Cardiac muscle cell (in vitro differentiated cells and primary cell): ENCODE measurements around the gene CEP97. TPM values are rescaled to one million over a fixed set of nuclear protein-coding genes. Genes with fewer than 3 reads are reported as not detected.
A peak's percentile ranks its signal among the peaks of the same experiment; 100 is the strongest.
"Not testable (repeated sequence)": the region's sequence is repeated elsewhere in the genome, so short reads cannot be mapped to it uniquely, and the experiment has no call there.

Source experiments
- DNase-seq, 2 donors: peaks; one replicate each; pipeline versions ENCODE4 v3.0.0 to v3.0.0-alpha.2; 2010 to 2017; ENCODE audit warnings: low read depth in 1 of 2, low spot score in 1 of 2
- H3K27ac ChIP-seq: fragments of 200-600 bp; sonication (generic); 2 replicates; pipeline ENCODE4 v1.5.1; 2016
- H3K27me3 ChIP-seq: fragments of 200-600 bp; sonication (generic); 2 replicates; pipeline ENCODE4 v1.6.0; 2016; ENCODE audit warnings: control low read depth
- H3K36me3 ChIP-seq: fragments of 200-600 bp; sonication (generic); 2 replicates; pipeline ENCODE4 v1.5.1; 2016; ENCODE audit warnings: control low read depth
- H3K4me1 ChIP-seq: fragments of 200-600 bp; sonication (generic); 2 replicates; pipeline ENCODE4 v1.8.1; 2017; ENCODE audit warnings: low read depth, mild to moderate bottlenecking, mixed run types
- H3K4me3 ChIP-seq: fragments of 200-600 bp; sonication (generic); 2 replicates; pipeline ENCODE4 v1.5.1; 2016; ENCODE audit warnings: mild to moderate bottlenecking
- H3K9me3 ChIP-seq: fragments of 200-600 bp; sonication (generic); 2 replicates; pipeline ENCODE4 v1.5.1; 2017; ENCODE audit warnings: low read depth, mild to moderate bottlenecking, control low read depth
- polyA plus RNA-seq: library from polyadenylated mRNA; unstranded; fragments of >200 nt; fragmentation: Nextera tagmentation; extraction: Ambion mirVana; gene quantifications from 2 replicates; pipeline ENCODE4 v1.2.1, GENCODE V29; 2016
- total RNA-seq: library from RNA; depleted of rRNA; stranded (reverse); fragments of >200 nt; gene quantifications from 2 replicates; pipeline ENCODE4 v1.2.3, GENCODE V29; 2016
- TF ChIP-seq, protein P1 (sequence below): IDR thresholded peaks from 2 replicates; pipeline ENCODE4 v1.5.1; 2012; ENCODE audit warnings: low read depth, mild to moderate bottlenecking, low read length

Gene CEP97
- total and polyA plus RNA-seq, 2 experiments from 2014 or later, result 3.4 to 20.4 TPM

DNA sequence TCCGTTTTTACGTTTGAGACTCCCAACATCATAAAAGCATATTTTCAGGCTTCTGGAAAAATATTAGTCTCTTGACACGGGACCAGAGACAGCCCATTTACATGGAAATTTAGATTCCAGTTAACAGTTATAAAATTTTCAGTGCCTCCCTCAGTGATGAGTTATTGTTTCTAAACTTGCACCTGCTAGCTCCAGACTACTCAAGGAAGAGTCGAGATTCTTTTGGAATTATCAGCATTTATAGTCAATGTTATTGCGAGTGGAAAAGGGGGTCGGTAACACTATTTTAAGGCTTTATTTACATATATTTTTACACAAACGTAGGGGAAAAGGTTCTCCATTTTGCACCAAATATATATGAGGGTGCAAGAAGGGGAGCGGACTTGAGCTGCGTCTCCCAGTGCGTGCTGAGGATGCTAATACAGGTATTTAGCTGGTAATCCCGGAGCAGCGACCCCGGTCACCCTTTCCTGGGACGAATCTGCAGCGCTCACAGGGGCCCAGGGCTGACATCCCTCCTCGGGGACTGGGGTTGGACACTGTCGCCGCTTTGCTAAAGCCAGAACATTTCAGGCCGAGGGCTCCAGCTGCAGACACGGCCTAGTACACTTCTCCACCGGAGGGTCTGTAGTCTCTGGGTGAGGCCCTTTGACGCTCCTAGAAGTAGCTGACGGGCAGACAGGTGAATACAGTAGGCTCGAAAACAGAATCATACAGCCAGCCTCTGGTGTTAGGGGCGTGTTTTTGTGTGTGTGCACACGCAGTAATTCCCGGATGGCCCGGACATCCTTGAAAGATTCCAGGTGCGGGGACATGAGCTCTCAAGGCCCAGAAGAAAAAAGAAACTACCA is 46.8 kb upstream of the CEP97 start:
- Histone ChIP-seq H3K4me3 (peak overlapping the region; percentile 35), H3K36me3 (peaks cover 28% of the 10 kb centered on the region), H3K27me3 (no peaks in the 10 kb centered on the region), H3K9me3 (no peaks in the 10 kb centered on the region), H3K27ac (peak overlapping the region; percentile 93), H3K4me1 (peaks cover 5% of the 10 kb centered on the region)
- DNase-seq, result no peak
- TF ChIP-seq, protein P1, sequence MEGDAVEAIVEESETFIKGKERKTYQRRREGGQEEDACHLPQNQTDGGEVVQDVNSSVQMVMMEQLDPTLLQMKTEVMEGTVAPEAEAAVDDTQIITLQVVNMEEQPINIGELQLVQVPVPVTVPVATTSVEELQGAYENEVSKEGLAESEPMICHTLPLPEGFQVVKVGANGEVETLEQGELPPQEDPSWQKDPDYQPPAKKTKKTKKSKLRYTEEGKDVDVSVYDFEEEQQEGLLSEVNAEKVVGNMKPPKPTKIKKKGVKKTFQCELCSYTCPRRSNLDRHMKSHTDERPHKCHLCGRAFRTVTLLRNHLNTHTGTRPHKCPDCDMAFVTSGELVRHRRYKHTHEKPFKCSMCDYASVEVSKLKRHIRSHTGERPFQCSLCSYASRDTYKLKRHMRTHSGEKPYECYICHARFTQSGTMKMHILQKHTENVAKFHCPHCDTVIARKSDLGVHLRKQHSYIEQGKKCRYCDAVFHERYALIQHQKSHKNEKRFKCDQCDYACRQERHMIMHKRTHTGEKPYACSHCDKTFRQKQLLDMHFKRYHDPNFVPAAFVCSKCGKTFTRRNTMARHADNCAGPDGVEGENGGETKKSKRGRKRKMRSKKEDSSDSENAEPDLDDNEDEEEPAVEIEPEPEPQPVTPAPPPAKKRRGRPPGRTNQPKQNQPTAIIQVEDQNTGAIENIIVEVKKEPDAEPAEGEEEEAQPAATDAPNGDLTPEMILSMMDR, result no peak

DNA sequence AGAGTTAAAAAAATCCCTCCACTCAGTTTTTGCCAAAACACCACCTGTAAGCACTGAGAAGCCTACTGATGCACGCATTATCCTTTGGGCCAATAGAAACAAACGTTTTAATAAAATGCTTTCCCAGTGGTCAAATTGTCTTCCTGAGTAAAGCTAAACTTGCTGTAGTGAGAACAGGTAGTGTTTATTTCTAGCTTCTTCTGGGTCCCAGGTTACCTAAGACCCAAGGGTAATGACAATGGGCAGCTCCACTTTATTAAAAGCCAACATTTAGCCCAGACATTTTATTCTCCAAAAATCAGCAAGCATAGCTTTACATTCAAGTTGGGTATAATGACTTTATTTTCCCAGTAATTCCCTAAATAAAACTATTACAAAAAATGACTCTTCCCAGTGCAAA is 45.6 kb upstream of the CEP97 start:
- H3K36me3 ChIP-seq, result peaks cover 39% of the 10 kb centered on the region
- not testable (repeated sequence) for H3K4me3 ChIP-seq, DNase-seq, H3K9me3 ChIP-seq, H3K27me3 ChIP-seq, H3K27ac ChIP-seq, H3K4me1 ChIP-seq

DNA sequence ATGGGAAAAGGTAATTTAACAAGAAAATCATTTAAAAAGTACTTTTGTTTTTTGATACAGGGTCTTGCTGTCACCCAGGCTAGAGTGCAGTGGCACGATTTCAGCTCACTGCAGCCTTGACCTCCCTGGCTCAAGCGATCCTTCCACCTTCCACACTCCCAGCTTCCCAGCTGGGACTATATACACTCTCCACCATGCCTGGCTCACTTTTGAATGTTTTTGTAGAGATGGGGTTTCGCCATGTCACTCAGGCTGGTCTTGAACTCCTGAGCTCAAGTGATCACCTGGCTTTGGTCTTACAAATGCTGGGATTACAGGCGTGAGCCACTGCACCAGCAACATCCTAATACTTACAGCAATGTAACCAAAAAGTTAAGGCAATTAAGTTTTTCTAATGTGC is 43.9 kb upstream of the CEP97 start:
- DNase-seq, result no peak
- TF ChIP-seq, protein P1, result no peak
- peak overlapping the region; percentile 10 for H3K27ac ChIP-seq
- H3K27me3 ChIP-seq, result no peaks in the 10 kb centered on the region
- H3K4me1 ChIP-seq, result peaks cover 13% of the 10 kb centered on the region
- H3K4me3 ChIP-seq, result no peak overlapping the region
- peaks cover 54% of the 10 kb centered on the region for H3K36me3 ChIP-seq
- H3K9me3 ChIP-seq, result no peaks in the 10 kb centered on the region

DNA sequence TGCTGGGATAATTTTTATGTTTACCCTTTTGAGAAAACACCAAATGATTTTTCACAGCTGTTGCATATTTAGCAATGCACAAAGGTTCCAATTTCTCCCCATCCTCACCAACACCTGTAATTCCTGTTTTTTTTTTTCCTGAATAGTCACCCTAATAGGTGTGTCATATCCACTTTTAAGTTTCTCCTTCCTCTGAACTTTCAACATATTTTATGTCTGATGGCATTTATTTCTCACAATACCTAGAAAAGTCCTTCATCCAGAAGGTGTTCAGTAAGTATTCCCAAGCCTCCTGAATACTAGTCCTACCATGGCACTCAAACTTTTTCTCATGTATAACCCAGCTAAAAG is 39.4 kb upstream of the CEP97 start:
- Histone ChIP-seq H3K36me3 (peaks cover 55% of the 10 kb centered on the region), H3K9me3 (no peaks in the 10 kb centered on the region), H3K4me3 (peak overlapping the region; percentile 94), H3K27me3 (no peaks in the 10 kb centered on the region), H3K27ac (peak overlapping the region; percentile 97), H3K4me1 (peaks cover 10% of the 10 kb centered on the region)
- TF ChIP-seq, protein P1, result no peak
- DNase-seq, result no peak

DNA sequence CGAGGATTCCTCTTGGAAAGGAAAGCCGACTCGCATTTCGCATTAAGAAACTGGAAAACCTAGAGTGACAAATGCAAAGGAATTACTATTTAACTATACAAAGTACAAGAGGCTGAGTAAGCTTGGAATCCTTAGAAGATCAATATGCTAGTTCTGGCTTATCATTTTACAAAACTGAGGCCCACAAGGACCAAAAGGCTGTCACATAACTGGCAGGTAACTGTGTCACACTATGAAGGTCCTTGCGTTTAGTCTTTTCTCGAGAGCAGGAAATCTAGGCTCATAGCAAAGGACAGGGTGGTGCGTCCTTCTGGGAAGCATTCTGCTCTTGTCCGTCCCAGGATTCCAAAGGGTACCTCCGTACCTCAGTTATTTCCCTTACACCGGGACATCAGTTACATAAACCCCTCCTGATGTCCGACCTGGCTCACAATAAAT is 38.5 kb upstream of the CEP97 start:
- Histone ChIP-seq H3K27me3 (no peaks in the 10 kb centered on the region), H3K27ac (peak overlapping the region; percentile 97), H3K4me3 (peak overlapping the region; percentile 94), H3K36me3 (peaks cover 46% of the 10 kb centered on the region), H3K9me3 (no peaks in the 10 kb centered on the region), H3K4me1 (peaks cover 10% of the 10 kb centered on the region)
- TF ChIP-seq, protein P1, result no peak
- DNase-seq, result no peak

DNA sequence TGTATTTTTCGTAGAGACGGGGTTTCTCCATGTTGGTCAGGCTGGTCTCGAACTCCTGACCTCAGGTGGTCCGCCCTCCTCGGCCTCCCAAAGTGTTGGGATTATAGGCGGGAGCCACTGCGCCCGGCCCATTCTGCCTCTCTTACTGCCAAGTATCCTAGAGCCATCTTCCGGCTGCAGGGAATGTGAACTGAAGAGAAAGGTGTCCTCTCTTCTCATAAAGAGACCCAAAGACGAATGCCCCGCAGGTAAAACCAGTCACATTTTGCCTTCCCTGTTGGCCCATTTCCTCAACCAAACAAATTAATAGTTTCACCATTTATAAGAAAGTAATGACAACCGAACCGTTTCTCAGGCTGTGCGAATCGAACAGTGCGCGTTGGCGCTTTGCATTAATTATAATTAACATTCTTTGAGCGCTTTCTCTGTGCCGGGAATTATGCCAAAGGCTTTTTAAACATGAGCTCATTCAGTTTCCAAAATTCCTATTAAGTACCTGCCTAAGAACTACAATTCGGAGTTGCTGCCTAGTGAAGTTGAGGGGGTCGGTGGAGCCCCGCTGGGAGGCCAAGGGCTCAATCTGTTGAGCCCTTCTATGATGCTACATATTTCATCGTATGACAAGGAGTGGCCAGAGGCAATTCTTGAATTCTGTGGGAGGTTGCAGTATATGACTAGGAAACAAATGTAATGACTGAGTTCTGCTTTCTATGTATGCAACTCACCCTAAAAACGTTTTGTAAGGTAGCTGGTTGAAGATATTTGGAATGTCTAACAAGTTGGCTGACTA is 37.1 kb upstream of the CEP97 start:
- DNase-seq, result no peak
- no peaks in the 10 kb centered on the region for H3K27me3 ChIP-seq
- H3K36me3 ChIP-seq, result peaks cover 32% of the 10 kb centered on the region
- H3K9me3 ChIP-seq, result no peaks in the 10 kb centered on the region
- H3K4me1 ChIP-seq, result peaks cover 10% of the 10 kb centered on the region
- TF ChIP-seq, protein P1, result no peak
- peak overlapping the region; percentile 97 for H3K27ac ChIP-seq
- H3K4me3 ChIP-seq, result peak overlapping the region; percentile 94
